Measurements from ENCODE around the gene SLIT2. TPM values are rescaled to one million over a fixed set of nuclear protein-coding genes. Genes with fewer than 3 reads are reported as not detected.
A peak's percentile ranks its signal among the peaks of the same experiment; 100 is the strongest.

Gene SLIT2
- polyA plus RNA-seq, 1 donor from 2014 or later = 26.4 TPM

DNA sequence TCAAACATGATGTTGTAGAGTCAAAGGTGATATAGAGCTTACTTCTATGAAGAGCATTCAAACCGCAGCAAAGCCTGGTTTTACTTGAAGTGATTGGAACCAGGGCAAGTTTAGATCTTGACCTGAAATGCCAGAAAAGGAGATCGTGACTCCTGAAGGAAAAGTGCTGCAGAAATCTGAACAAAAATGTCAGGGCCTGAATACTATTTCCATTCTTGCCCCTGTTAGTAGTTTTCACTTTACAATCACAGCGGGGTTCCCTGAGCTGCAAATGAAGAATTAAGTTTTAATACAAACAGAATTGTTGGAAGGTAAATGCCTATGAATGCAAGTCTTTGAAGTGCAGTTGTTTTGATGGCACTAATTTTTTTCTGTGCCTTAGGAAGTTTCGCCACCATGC is 4.1 kb downstream of the SLIT2 start:
- H3K4me2 ChIP-seq (ENCODE audit: low read length) = peak overlapping the region; percentile 85

DNA sequence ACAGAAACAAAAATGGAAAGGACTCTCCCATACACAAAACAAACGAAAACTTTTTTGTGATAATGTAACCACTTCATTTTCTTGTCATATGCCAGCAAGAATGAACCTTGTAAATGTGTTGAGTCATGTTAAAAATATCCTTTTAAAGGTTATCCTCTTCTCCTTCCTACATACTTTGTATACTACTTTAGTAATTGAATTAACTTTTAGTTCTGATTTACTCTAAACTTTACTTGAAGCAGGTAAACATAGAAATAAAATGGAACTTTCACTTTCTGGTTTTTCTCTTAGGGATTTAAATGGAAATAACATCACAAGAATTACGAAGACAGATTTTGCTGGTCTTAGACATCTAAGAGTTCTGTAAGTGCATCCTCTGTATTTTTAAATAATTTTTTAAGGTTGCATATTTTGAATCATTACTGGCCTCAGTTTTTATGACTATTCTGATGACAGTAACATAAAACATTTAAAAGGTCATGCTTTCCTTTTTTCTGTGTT is 4.7 kb downstream of the SLIT2 start:
- Histone ChIP-seq H3K4me3 (ENCODE audit: low read length) (peak overlapping the region; percentile 87), H4K20me1 (ENCODE audit: insufficient read depth) (no peaks in the 10 kb centered on the region)

More for the DNA sequence above, 4.1 kb downstream of the SLIT2 start:
- Histone ChIP-seq H3K27me3 (ENCODE audit: insufficient read depth, low read depth, low read length) (peaks cover 46% of the 10 kb centered on the region), H3K9me3 (ENCODE audit: low read length) (no peaks in the 10 kb centered on the region), H3K9me2 (ENCODE audit: insufficient read depth, low read length) (no peaks in the 10 kb centered on the region), H3K4me3 (ENCODE audit: low read length) (peak overlapping the region; percentile 87), H3K79me2 (replicated peaks; ENCODE audit: insufficient read depth, low read length) (peaks cover 46% of the 10 kb centered on the region), H3K36me3 (ENCODE audit: insufficient read depth, low read length) (no peaks in the 10 kb centered on the region), H2AFZ (ENCODE audit: low read depth, low read length) (no peak overlapping the region), H4K20me1 (ENCODE audit: insufficient read depth) (no peaks in the 10 kb centered on the region), H3K9ac (ENCODE audit: low read length) (no peak overlapping the region), H3K27ac (ENCODE audit: low read length) (no peak overlapping the region), H3F3A (ENCODE audit: insufficient read depth, low read length, poor library complexity, severe bottlenecking) (no peaks in the 10 kb centered on the region)
- no peak for TF ChIP-seq POLR2AphosphoS5 (IDR thresholded peaks at IDR 0.05)
- no peak for TF ChIP-seq MXI1 (conservative IDR thresholded peaks at IDR 0.05; ENCODE audit: poor library complexity, severe bottlenecking)
- TF ChIP-seq EP300 (conservative IDR thresholded peaks at IDR 0.05; ENCODE audit: poor library complexity, severe bottlenecking) = no peak
- no peak for TF ChIP-seq RAD21 (conservative IDR thresholded peaks at IDR 0.05)

More for the DNA sequence above, 4.7 kb downstream of the SLIT2 start:
- no peaks in the 10 kb centered on the region for H3K36me3 ChIP-seq (ENCODE audit: insufficient read depth, low read length)
- H3K9ac ChIP-seq (ENCODE audit: low read length) = no peak overlapping the region
- no peaks in the 10 kb centered on the region for H3K9me2 ChIP-seq (ENCODE audit: insufficient read depth, low read length)
- H3K27me3 ChIP-seq (ENCODE audit: insufficient read depth, low read depth, low read length) = peaks cover 46% of the 10 kb centered on the region
- H3K9me3 ChIP-seq (ENCODE audit: low read length) = no peaks in the 10 kb centered on the region
- H3K4me2 ChIP-seq (ENCODE audit: low read length) = peak overlapping the region; percentile 85
- TF ChIP-seq RAD21 (conservative IDR thresholded peaks at IDR 0.05) (no peak), EZH2 (IDR thresholded peaks at IDR 0.05; ENCODE audit: borderline replicate concordance, insufficient read depth, low read length, poor library complexity, severe bottlenecking) (no peak), TAF1 (IDR thresholded peaks at IDR 0.05; ENCODE audit: low read depth) (no peak), MXI1 (conservative IDR thresholded peaks at IDR 0.05; ENCODE audit: poor library complexity, severe bottlenecking) (no peak), EP300 (conservative IDR thresholded peaks at IDR 0.05; ENCODE audit: poor library complexity, severe bottlenecking) (no peak), POLR2AphosphoS5 (IDR thresholded peaks at IDR 0.05) (no peak), SMC3 (conservative IDR thresholded peaks at IDR 0.05; ENCODE audit: poor library complexity) (no peak)
- TF ChIP-seq, protein P1, sequence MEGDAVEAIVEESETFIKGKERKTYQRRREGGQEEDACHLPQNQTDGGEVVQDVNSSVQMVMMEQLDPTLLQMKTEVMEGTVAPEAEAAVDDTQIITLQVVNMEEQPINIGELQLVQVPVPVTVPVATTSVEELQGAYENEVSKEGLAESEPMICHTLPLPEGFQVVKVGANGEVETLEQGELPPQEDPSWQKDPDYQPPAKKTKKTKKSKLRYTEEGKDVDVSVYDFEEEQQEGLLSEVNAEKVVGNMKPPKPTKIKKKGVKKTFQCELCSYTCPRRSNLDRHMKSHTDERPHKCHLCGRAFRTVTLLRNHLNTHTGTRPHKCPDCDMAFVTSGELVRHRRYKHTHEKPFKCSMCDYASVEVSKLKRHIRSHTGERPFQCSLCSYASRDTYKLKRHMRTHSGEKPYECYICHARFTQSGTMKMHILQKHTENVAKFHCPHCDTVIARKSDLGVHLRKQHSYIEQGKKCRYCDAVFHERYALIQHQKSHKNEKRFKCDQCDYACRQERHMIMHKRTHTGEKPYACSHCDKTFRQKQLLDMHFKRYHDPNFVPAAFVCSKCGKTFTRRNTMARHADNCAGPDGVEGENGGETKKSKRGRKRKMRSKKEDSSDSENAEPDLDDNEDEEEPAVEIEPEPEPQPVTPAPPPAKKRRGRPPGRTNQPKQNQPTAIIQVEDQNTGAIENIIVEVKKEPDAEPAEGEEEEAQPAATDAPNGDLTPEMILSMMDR (IDR thresholded peaks at IDR 0.05; ENCODE audit: poor library complexity, severe bottlenecking) = no peak
- TF ChIP-seq, protein P2, sequence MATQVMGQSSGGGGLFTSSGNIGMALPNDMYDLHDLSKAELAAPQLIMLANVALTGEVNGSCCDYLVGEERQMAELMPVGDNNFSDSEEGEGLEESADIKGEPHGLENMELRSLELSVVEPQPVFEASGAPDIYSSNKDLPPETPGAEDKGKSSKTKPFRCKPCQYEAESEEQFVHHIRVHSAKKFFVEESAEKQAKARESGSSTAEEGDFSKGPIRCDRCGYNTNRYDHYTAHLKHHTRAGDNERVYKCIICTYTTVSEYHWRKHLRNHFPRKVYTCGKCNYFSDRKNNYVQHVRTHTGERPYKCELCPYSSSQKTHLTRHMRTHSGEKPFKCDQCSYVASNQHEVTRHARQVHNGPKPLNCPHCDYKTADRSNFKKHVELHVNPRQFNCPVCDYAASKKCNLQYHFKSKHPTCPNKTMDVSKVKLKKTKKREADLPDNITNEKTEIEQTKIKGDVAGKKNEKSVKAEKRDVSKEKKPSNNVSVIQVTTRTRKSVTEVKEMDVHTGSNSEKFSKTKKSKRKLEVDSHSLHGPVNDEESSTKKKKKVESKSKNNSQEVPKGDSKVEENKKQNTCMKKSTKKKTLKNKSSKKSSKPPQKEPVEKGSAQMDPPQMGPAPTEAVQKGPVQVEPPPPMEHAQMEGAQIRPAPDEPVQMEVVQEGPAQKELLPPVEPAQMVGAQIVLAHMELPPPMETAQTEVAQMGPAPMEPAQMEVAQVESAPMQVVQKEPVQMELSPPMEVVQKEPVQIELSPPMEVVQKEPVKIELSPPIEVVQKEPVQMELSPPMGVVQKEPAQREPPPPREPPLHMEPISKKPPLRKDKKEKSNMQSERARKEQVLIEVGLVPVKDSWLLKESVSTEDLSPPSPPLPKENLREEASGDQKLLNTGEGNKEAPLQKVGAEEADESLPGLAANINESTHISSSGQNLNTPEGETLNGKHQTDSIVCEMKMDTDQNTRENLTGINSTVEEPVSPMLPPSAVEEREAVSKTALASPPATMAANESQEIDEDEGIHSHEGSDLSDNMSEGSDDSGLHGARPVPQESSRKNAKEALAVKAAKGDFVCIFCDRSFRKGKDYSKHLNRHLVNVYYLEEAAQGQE (IDR thresholded peaks at IDR 0.05; ENCODE audit: borderline replicate concordance) = no peak
- H3K27ac ChIP-seq (ENCODE audit: low read length) = no peak overlapping the region
- H2AFZ ChIP-seq (ENCODE audit: low read depth, low read length) = no peak overlapping the region
- H3K79me2 ChIP-seq (replicated peaks; ENCODE audit: insufficient read depth, low read length) = peaks cover 46% of the 10 kb centered on the region
- H3F3A ChIP-seq (ENCODE audit: insufficient read depth, low read length, poor library complexity, severe bottlenecking) = no peaks in the 10 kb centered on the region
